GM08714 (cell line): ENCODE measurements around the gene GLT8D2.
"Not testable (repeated sequence)": the region's sequence is repeated elsewhere in the genome, so short reads cannot be mapped to it uniquely, and the experiment has no call there.

Experiments used
- H3K4me3 ChIP-seq: fragments of 200-500 bp; sonication (Bioruptor generic); 2 replicates; pipeline ENCODE4 v1.5.1; 2014; ENCODE audit warnings: mild to moderate bottlenecking, low read length, inconsistent platforms
- ZNF274 ChIP-seq: IDR thresholded peaks from 2 replicates; pipeline ENCODE4 v1.6.1; 2012; ENCODE audit warnings: mild to moderate bottlenecking, low read depth, low read length

Gene GLT8D2

DNA sequence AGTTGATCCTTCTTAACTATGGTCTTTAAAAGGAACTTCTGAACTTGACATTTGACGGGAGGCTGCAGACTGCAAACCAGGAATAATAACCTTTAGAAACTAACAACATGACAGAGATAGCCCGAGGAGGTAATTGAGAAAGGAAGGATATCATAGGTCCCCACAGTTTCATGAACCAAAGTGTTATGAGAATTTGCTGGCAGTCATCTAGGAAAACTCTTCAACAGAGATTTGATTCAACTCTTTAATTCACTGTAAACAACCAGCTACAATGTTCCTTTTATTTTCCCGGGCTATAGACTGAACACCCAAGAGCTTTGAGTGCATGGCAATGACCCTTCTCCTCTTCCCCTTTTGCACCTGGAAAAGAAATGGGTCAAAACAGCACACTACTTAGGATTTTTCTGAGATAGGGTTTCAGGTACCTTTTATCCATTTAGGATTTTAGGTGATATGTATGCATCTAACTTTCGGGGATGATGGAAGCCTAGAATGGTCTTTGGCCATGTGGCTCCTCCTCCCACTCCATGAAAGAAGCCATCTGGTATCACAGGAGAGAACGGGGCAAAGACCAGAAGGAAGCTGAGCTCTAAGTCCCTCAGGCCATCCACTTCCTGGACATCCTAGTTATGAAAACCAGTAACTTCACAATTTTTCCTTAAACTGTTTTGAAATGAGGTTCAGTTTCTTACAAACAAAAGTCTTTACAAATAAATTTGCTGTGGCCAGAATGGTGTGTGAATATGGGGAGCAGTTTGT lies 23.0 kb downstream of the GLT8D2 start:
- TF ChIP-seq ZNF274: no peak
- H3K4me3 ChIP-seq: no peak overlapping the region

- TF ChIP-seq ZNF274: no peak
These were observed 24.2 kb downstream of the GLT8D2 start for GRCh38 chr12:104025771-104026170.

GRCh38 chr12:104024348-104024747 lies 25.6 kb downstream of the GLT8D2 start:
- no peak overlapping the region for H3K4me3 ChIP-seq
- no peak for TF ChIP-seq ZNF274

More at GRCh38 chr12:104025771-104026170, 24.2 kb downstream of the GLT8D2 start:
- H3K4me3 ChIP-seq: no peak overlapping the region

DNA sequence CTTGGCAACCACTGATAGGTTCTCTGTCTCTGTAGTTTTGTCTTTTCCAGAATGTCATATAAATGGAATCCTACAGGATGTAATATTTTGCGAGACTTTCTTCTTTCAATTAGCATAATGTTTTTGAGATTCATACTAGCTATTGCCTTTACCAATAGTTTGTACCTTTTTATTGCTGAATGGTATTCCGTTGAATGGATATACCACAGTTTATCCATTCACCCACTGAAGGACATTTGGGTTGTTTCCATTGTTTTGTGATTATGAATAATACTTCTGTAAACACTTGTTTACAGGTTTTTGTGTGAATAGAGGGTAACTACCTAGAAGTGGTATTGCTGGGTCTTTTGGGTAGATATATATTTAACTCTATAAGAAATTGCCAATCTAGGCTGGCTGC lies 26.3 kb downstream of the GLT8D2 start:
- H3K4me3 ChIP-seq: no peak overlapping the region
- TF ChIP-seq ZNF274: no peak

DNA sequence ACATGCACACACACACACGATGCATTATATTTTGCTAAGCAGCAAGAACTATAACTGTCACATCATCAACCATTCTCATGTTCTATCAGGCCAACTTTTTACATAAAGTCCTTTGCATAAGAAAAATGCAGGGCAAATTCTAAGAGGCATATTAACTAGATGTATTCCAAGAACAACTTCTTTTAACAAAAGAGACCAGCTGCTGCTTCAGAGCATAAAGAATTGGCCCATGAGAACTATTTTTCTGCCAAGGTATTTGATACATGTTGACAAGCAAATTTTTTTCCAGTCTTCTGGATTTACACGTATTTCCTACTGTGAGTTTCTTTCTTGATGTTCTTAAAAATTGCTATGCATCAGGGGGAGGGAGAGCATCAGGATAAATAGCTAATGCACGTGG lies 27.2 kb downstream of the GLT8D2 start:
- no peak overlapping the region for H3K4me3 ChIP-seq
- TF ChIP-seq ZNF274: no peak

- H3K4me3 ChIP-seq: not testable (repeated sequence)
These were observed 28.1 kb downstream of the GLT8D2 start for GRCh38 chr12:104021862-104022261.

DNA sequence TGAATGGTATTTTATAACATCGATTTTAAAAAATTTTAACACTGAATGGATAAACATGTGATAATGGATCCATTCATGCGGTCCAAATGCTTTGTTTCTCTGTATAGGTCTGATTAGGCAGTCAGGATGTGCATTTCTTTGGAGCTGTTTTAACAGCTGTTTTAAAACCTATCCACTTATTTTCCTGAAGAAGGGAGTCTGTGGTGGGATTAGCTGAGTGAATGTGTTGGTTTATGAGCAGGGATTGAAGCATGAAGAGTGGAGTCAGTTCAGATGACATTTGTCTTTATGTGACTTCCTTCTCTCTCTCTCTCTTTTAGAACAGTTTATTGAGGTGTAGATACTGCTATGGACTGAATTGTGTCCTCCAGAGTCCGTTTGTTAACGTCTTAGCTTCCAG lies 37.7 kb downstream of the GLT8D2 start:
- no peak overlapping the region for H3K4me3 ChIP-seq
- no peak for TF ChIP-seq ZNF274

- H3K4me3 ChIP-seq: no peak overlapping the region
- no peak for TF ChIP-seq ZNF274
These were observed 38.7 kb downstream of the GLT8D2 start for GRCh38 chr12:104011253-104011652.

DNA sequence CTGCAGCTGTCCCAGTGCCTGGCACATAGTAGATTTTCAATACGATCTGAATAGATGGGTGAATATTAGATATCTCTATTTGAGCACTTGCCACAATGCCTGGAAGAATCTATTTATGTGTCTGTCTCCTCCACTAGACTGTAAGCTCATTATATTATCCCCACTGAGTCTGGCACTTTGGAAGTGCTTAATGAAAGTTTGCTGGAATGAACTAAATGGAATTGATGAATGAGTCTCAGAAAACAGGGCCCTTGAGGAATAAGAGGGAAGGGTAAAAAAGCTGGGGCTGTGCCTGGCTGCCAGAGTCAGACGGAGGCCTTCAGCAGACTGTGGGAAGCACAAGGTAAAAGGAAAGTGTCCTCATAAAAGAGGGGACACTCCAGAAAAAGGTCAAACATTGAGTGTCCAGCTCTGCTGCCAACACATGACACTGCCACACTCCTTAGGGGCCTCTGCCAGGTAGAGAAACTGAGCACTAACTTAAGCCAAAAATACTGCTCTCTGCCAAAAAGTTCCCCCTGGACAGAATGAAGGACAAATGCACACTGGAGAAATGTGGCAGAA lies 39.3 kb downstream of the GLT8D2 start:
- no peak for TF ChIP-seq ZNF274
- no peak overlapping the region for H3K4me3 ChIP-seq

DNA sequence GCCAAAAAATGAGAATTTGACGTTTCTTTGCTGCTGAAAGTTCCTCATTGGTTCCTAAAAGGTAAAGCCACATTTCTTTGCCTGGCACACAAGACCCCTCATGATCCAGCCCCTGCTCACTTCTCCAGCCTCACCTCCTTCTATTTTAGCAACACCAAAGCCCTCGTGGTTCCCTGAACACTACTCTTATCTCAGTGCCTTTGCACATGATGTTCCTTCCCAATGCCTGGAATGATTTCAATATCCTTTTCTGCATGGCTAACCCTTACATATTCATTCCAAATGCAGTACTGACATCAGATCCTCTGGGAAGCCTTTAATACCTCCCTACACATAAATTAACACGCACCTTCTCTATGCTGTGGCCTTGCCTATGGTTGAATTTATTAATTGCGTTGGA lies 39.9 kb downstream of the GLT8D2 start:
- no peak overlapping the region for H3K4me3 ChIP-seq
- TF ChIP-seq ZNF274: no peak

DNA sequence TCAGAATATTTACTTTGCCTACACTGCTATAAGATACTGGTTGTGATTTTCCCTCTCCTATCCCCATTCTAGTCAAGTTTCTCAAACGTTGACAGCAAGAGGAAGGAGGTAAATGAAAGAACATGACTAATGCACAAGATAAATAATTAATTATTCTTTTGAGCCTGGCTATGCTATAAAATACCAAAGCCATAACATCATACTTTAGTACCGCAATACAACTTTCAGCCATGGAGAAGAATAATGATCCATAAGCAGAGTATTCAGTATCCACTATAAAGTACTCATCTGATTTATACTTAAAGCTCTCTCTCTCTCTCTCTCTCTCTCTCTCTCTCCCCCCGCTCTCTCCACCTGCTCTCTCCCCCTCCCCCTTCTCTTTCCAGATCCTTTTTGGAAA lies 43.1 kb downstream of the GLT8D2 start:
- no peak for TF ChIP-seq ZNF274
- H3K4me3 ChIP-seq: no peak overlapping the region

DNA sequence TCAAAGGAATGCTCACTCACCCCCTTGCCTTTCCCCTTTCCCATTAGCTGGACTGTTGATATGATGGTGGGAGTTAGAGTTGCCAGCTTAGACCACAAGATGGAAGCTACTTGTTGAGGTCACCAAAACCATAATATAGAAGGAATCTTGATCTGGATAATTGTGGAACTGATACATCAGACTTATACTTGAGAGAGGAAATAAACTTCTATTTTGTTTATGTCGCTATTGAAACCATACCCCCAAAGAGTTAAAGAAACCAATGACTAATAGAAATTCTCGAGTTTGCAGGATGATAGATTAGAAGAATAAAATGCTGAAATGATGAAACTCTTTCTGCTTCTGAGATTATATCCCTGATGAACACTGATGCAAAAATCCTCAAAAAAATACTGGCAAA lies 46.4 kb downstream of the GLT8D2 start:
- TF ChIP-seq ZNF274: no peak
- no peak overlapping the region for H3K4me3 ChIP-seq

- H3K4me3 ChIP-seq: no peak overlapping the region
- TF ChIP-seq ZNF274: no peak
These were observed 47.3 kb downstream of the GLT8D2 start for GRCh38 chr12:104002686-104003085.

GRCh38 chr12:104000807-104001434 lies 49.1 kb downstream of the GLT8D2 start:
- TF ChIP-seq ZNF274: no peak

GRCh38 chr12:103998976-103999375 lies 51.0 kb downstream of the GLT8D2 start:
- no peak overlapping the region for H3K4me3 ChIP-seq
- no peak for TF ChIP-seq ZNF274

More at GRCh38 chr12:104000807-104001434, 49.1 kb downstream of the GLT8D2 start:
- no peak overlapping the region for H3K4me3 ChIP-seq
